Body of pancreas (tissue), 4 donors: ENCODE data around the gene ITGB6.

Source experiments
- CTCF ChIP-seq, 7 experiments: fragments of 450-650 bp in 4 of 7; fragments of 200-600 bp in 3 of 7; sonication (generic) in 3 of 7; IDR thresholded peaks; one replicate each; pipeline ENCODE4 v1.5.1; 2016 to 2019; ENCODE audit warnings: antibody characterized with exemption in 7 of 7
- POLR2A ChIP-seq, 3 donors: fragments of 450-650 bp; IDR thresholded peaks; one replicate each; pipeline ENCODE4 v1.6.1; 2016; ENCODE audit warnings: antibody characterized with exemption in 3 of 3, mild to moderate bottlenecking in 2 of 3

- TF ChIP-seq CTCF (IDR thresholded peaks at IDR 0.05): no peak
- no peak for TF ChIP-seq POLR2A (IDR thresholded peaks at IDR 0.05)
Measured at GRCh38 chr2:160125366-160125765, 74.7 kb downstream of the ITGB6 start.
